Stimulated activated naive CD8-positive, alpha-beta T cell treated with anti-CD3 and anti-CD28 coated beads, Interleukin-15, Interleukin-2, amounts not matched to agents 100 U/mL and 50 U/mL, for 24 hours (primary cell): ENCODE measurements around the gene CDH8.

Source experiments
- ATAC-seq: fragments of 150-1000 bp; cut with Tn5 transposase; one replicate; pipeline ENCODE4 v1.10.0; 2021
- DNase-seq: peaks from one replicate; pipeline ENCODE4 v3.0.0; 2021

CDH8 gene

DNA sequence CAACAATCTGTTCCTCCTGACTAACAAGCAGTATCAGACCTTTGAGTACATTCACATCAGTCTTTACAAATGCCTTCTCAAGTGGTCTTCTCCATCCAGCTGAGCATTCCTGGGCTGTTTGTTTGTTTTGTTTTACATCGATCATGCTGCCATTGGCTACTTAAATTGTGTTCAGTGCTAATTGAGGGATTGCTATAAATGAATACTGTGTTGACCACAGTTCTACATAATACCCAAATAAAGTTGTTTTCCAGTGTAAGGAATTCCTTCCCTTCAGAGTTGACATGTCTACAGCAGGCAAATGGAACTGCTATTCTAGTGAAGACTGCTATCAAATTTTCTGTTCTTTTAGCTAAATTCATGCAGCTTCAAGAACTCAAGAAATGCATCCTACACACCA lies 3.2 kb downstream of the CDH8 start:
- no peak for DNase-seq

DNA sequence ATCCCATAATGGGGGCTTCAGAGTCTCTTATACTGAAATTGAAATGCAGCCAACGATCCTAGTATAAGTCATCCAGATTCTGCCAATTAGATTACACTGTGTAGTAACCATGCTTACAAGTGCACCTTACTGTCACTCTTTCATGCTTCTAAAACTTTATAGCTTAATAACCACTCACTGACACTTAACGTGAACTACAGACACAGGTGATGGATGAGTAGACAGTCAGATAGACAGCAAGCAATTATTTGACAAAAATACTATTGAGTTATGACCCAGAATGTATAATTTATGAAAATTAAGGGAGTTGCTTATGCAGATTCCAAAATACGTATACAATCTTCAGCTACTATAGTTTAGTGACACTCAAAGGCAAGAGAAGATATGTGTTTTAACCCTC lies 6.3 kb downstream of the CDH8 start:
- DNase-seq (no peak), ATAC-seq (no peak)

More for the DNA sequence above, 3.2 kb downstream of the CDH8 start:
- ATAC-seq: no peak

DNA sequence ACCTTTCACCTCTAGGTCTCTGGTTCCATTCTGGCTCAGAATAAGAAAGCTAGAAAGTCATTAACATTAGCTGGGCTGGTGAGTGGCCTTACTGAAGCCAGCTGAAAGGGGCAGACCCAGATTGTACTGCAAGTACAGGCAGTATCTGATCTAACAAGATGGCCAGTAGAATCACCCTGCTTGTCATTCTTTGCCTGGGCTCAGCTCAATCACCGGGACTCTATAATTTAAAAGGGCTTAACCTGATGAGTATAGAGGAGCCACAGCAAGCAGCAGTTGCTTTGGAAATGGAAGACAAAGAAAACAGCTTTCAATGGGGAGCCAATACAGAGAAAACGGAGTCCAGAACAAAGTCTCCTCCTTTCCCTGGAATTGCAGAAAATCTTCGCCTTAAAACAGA lies 13.6 kb downstream of the CDH8 start:
- DNase-seq (no peak), ATAC-seq (no peak)

DNA sequence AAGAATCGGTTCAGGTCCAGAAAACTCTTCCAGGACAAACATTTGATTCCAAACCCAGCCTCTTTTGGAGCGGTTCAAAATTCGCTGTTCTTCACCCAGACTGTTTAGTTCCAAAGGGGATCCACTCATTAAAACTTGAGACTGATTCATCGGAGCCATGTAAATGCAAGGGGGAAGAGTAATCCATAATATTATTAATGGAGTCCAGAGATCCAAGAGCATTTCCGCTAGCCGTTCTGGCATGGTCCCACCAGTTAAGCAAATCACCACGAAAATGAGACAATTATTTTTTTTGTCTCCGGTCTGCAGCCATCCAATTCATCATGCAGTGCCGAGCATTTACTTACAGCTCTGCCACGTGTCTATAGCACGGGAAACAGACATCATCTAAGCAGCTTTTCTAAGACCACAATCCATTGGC lies 15.1 kb downstream of the CDH8 start:
- no peak for ATAC-seq
- DNase-seq: no peak

DNA sequence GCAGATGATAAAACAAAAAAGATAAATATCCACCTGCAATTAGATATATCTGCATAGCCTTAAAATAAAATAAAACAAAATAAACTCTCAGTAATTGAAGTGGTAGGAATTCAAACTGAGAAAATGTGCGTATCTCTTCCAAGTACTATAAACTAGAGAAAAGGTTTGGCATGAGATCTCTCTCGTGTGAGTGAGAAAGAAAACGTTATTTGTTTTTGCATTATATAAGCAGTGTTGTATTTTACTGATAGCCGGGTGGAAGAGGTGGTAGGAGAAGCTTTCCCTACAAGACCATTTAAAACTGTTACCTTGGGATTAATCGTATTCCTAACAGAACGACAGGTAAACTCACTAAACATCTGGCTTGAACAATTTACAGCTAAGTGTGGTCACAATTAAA lies 15.6 kb downstream of the CDH8 start:
- no peak for ATAC-seq
- no peak for DNase-seq

DNA sequence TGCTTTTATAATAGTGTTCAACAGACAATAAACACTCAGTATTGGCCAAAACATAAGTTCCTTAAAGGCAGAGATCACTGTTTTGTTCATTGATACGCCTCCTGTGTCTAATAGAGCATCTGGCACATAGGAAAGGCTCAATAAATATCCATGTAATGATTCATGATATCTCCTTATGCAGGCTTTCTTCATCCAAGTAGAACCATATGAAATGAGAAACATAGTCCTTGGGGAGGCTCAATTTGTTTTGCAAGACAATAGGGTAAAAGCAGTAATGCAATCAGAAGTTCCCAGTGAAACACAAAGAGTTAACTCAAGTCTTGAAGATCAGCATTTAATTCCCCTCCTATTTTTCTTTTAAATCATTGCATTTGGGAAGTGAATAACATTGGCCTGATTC lies 16.4 kb downstream of the CDH8 start:
- no peak for DNase-seq
- no peak for ATAC-seq

DNA sequence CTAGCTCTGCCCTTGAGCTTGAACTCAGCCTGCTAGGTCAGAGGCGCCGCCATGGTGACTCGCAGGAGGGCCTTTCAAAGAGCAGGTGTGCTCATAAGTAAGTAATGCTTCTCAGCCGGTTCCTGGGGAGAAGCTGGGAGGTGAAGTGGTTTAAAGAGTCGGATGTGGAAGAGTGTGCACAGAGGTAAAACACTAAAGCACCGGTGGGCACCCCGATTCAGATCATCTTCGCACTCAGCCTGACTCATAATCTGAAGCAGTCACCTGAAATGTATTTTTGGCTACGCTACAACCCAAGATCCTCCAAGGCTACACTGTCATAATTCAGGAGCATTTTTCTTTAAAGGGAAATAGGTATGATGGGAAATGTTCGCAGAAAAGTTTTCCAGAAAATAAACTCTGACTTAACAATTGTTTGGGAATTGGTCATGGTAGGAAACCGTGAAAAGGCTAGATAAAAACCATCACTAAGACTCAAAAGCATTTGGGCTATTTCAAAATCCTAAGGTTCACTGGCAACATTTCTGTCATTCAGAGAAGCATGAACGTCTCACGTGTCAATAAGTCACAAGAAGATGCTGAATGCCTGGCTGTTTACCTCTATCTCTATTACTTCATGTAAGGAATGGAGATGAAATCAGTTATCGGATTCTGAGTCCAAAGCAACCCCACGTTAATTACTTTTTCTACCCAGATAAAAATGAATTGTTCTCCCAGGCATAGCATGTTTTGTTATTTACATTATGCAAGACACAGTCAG lies 17.8 kb downstream of the CDH8 start:
- no peak for DNase-seq
- no peak for ATAC-seq

DNA sequence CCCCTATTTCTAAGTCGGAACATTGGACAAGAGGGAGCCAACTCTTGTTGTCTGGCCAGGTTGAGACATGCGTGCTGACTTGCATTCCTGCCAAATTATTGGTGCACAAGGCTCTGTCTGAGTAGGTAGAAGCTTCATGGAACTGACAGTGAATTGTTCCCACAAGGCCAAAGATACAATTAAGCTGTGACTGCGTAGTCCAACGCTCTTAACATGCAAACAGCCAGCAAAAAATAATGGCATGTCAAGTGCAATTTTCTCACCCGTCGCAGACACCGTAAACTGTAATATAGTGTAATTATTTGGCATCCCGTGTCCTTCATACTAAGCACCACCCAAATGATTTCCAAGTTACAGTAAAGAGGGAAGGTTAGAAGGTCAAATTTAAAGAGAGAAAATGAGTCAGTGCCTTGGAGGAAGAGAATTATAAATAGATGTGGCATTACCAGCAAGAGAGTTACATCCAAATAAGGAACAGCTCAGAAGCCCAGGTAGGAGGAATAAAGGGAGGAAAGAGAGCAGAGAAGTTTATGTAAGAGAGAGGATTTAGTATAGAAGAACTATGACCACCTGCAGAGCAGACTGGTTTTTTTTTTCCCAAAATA lies 21.8 kb downstream of the CDH8 start:
- ATAC-seq (no peak), DNase-seq (no peak)

DNA sequence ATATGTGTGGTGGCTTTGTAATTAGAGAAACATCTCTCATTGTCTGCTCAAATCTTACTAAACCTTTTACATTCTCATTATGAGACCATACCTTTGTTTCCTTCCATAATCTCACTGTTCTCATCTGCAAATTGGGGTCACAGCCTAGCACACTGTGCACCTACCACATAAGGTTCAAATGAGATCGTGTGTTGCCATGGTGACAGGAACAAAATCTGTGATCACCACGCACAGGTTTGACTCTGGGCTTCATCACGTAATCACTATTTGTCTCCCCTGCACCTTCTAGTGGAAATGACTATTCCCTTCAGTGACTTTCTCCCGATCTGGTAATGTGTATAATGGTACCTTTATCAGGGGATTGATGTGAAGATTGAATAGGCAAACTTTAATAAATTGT lies 26.1 kb downstream of the CDH8 start:
- DNase-seq (no peak), ATAC-seq (no peak)

DNA sequence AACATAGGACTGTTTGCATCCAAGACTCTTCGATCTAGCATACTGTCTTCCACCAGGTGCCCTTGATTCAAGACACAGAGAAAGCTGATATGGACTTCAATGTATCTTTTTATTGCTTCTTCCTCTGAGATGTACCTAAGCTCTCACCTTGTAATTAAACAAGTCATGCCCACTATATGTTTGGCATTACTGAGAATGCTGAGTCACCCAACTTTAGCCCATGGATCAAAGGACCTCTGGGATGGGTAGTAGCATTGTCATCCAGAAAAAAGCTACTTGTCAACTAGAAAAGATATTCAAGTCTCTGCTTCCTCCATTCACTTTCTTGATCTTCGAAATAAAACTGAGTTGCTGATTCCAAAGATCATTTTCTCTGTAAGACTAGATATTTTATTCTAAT lies 37.8 kb downstream of the CDH8 start:
- no peak for ATAC-seq
- DNase-seq: no peak

DNA sequence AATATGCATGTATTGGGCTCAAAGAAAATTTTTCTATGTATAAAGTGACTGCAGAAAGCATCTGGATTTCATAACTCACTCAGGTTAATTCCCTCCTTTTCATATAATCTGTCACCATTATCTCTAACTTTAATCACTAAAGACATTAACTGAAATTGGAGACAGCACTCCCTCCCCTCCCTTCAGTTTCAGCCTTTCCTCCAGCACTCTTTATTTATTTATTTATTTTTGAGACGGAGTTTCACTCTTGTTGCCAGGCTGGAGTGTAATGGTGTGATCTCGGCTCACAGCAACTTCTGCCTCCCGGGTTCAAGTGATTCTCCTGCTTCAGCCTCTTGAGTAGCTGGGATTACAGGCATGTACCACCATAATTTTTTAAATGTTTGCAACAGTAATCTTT lies 43.1 kb downstream of the CDH8 start:
- ATAC-seq (no peak), DNase-seq (no peak)

DNA sequence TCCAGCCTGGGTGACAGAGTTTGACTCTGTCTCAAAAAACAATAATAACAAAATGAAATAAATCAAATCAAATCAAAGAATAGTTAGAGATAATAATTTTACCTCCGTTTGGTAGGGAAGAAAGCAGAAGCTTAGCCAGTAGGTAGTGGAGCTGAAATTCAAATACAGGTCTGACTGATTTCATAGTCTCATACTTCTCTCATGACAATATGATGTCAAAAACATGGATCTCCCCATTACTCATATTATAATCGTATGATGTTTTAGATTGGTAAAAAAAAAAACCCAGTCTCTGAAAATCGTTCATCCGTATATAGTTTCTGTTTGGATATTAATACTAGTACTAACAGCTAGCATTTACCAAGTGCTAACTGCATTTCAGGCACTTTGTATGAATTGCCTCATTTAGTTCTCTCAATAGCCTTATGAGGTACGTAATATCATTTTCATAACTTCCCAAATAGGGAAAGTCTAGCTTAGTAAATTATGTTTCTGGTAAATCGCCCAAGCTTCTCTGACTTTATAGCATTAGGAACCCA lies 48.7 kb downstream of the CDH8 start:
- no peak for DNase-seq
- no peak for ATAC-seq

DNA sequence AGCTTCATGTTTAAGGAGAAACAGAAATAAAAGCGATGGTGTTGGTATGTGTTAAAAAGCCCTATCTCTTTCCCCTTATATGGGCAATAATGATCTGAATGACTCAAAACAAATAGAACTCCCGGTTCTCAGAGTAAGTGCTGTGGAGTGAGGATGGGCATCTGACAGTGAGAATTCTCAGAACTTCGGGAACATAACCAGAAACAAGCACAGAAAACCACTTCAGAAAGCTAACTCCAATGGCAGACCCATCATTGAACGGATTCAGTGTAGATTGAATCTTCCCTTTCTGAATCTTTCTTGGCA lies 67.2 kb downstream of the CDH8 start:
- no peak for ATAC-seq
- DNase-seq: no peak

DNA sequence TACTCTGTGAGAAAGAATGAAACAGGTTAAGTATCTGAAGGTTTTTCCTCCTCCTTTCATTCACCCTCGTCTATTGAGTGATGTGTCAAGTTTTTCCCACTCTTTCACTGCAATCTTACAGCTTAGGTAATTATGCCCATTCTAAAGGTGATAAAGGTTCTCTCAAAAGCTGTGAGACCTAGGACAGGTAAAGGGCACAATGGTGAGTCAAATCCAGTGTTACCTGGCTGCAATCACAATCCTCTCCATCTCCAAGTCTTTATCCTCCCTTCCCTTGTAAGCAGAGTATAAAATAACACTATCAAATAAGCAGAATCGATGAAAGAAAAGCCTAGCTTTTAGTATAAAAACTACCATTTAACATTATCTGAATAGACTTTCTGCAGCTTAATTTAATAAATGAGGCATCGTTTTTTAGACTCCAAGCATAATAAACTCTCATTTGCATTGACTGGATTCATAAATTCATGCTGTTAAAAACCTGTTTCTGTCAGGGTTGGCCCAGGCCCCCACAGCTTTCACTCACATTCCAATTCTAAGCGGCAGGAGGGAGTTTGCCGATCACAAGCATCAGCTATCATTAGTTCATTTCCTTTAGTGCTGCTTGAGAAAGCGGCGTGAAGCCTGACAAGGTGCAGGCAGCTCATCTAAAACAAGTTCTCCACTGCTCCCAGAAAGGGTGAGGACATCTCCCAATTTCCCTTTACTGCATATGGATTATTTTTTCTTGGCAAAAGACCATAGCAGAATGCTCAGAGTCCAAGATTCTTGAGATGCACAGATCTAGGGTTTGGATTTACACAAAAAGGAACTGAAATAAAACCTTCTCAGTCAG lies 67.8 kb downstream of the CDH8 start:
- no peak for DNase-seq
- no peak for ATAC-seq

DNA sequence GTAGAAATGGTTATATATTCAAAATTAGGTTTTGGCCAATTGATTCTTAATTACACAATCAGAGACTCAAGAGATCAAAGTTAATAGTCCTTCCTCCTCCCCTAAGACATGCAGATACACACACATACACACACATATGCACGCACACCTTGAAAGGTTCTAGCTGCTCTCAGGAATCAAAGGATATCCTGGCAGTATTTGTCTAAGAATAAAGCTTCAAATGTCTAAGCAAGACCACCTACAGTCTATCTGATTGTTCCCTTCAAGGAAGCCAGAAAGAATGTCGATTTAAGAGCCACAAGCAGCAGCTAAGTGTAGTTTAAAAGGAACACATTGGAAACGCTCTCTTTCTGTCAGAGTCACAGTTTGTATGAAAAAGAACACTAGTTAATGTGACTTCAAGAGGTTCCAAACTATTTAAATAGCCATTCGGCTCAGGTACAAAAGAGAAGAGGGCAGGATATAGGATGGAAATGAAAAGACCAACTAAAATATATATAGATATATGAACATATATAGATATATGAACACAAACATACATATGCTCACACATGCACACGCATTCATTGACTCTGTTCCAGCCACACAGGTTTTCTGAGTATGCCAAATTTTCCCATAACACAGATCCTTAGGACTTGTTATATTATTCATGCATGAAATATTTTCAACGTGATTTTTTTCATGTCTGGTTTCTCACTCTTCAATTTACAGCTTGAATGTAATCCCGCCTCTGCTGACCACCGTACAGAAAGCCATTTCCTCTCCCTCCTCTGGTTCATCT lies 79.0 kb downstream of the CDH8 start:
- ATAC-seq (no peak), DNase-seq (no peak)

DNA sequence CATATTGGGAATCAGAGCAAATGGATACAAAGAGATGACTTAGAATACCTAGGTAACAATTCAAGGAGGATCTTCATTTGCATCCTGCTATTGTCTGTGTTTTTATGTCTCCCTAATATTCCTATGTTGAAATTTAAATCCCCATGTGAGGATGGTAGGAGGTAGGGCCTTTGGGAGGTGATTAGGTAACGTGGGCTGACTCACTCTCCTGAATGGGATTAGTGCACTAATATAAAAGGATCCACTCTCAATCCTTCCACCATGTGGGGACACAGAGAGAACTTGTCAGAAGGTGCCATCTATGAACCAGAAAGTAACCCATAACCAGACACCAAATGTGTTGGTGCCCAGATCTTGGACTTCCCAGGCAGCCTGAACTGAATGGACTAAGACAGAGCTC lies 83.4 kb downstream of the CDH8 start:
- ATAC-seq (no peak), DNase-seq (no peak)

DNA sequence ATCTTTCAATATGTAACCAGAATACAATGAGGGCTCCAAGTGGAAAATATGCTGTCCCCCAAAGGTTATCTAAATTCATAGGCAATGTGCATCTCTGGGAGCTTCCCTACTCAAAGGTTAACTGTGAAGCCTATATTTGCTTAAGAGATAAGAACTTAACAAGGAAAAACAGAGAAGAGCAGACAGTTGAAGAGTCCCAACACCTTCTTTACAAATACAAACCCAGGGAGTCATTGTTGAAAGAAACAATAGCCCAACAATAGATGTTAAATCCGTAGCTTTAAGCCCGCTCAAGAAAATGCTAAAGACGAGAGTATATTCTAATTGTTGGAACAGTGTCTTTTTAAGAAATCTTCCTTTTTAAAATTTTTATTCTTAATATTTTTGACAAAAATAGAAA lies 87.8 kb downstream of the CDH8 start:
- no peak for DNase-seq

DNA sequence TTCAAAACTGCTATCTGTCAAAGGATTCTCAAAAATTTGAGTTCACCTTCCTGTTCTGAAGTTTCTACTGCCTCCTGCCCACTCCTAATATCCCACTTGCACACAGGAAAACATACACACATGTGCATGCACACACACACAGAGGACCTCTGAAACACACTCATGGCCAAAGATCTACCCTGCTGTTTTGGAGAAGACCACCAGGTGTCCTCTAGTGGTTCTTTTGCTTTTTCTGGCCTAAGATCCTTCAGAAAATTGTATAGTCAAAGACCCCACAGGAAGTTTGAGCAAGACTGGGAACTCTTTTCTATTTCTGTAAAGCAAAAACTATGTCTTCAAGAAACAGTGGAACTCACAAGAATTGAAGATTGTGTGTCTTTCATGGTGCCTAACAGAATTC lies 90.2 kb downstream of the CDH8 start:
- no peak for DNase-seq
- no peak for ATAC-seq

More for the DNA sequence above, 87.8 kb downstream of the CDH8 start:
- no peak for ATAC-seq

DNA sequence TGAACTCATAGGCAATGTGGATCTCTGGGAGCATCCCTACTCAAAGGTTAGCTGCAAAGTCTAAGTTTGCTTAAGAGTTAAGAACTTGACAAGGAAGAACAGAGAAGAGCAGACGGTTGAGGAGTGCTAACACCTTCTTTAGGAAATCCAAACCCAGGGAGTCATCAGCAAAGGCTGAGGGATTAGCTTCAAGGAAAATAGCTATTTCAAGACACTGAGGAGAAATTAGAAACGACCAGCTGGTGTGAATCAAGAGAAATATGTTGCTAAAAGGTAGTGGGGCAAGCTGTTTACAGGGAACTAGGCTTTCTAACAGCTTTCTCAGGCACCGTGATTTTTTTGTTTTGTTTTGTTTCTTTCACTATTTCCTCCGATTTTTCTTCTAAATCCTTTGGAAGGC lies 90.7 kb downstream of the CDH8 start:
- ATAC-seq (no peak), DNase-seq (no peak)

DNA sequence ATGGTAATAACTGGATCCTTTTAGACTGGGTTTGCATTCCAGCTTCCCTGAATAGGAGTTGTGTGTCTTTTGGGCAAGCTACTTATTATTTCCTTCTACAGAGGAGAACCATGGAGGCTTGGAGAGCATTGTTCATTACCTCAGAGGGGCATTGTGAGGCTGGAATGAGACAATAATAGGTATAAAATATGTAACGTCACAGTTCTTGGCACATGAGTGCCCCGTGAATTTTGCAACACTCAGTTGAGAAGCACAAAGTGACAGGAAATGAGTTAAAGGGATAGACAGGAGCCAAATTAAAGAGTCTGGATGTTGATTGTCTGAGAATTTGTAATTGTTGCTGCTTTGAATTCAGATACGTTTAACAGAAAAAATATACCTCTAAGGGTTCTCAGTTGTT lies 92.2 kb downstream of the CDH8 start:
- no peak for DNase-seq
- no peak for ATAC-seq

DNA sequence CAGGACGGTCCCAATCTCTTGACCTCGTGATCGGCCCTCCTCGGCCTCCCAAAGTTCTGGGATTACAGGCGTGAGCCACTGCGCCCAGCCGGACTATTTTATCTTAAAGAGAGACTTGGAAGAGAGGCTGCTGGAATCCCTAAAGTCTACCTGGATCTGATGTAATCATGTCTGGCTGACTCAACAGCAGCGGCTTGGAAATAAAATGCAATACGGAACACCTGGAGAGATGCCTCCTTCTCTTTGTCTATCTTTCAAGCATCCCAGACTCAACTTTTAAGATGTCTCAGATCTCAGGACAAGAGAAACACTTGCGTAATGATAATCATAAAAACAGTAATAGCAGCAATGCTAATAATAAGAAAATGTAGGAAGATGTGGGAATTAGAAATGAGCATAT lies 95.6 kb downstream of the CDH8 start:
- DNase-seq (no peak), ATAC-seq (no peak)

DNA sequence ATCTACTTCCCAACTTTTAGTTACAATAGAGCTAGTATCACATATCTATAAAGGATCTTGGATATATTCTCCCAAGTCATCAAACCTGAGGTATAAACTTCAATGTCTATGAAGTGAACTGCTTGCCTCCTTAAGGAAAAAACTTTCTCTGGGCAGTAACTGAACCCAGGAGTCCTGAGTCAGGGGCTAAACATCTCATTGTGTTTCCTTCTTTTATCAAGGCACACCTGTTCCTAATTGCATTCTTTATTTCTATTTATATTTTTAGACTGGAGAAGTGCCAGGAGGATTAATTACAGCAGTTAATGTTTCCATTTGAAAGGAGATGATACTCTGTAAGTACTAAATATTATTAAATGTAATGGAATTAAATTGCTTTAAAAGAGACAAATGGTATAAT lies 98.6 kb downstream of the CDH8 start:
- DNase-seq: no peak
- no peak for ATAC-seq

DNA sequence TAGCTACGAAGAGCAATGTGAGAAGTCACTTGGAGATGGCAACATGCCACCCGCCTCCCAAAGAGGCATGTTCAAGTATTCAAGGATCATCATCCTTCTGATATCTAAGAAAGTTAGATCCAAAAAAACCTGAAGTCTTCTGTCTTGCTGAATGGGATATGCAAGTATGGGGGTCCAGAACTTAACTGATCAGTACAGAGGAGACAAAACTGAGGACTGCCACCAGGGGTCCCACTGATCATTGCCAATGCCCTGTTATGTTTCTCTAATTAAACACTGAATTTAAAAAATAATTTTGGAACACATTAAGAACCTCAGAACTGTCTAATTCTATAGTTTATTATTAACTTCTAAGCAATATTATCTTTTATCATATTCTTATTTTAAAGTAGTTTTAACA lies 99.7 kb downstream of the CDH8 start:
- DNase-seq (no peak), ATAC-seq (no peak)
